ENCODE results near the gene ITPR2. TPM values are rescaled to one million over a fixed set of nuclear protein-coding genes. Genes with fewer than 3 reads are reported as not detected.
A peak's percentile ranks its signal among the peaks of the same experiment; 100 is the strongest.
"Not testable (repeated sequence)": the region's sequence is repeated elsewhere in the genome, so short reads cannot be mapped to it uniquely, and the experiment has no call there.

ITPR2 gene
- total RNA-seq, 1 experiment from 2014 or later = 9.3 TPM

- no peak for DNase-seq (ENCODE audit: low spot score)
Observed at GRCh38 chr12:26341491-26341890, 491.5 kb downstream of the ITPR2 start.

GRCh38 chr12:26340649-26341048 lies 492.3 kb downstream of the ITPR2 start:
- no peak for DNase-seq (ENCODE audit: low spot score)

- DNase-seq (ENCODE audit: low spot score) = no peak
Observed at GRCh38 chr12:26339976-26340375, 493.0 kb downstream of the ITPR2 start.

DNA sequence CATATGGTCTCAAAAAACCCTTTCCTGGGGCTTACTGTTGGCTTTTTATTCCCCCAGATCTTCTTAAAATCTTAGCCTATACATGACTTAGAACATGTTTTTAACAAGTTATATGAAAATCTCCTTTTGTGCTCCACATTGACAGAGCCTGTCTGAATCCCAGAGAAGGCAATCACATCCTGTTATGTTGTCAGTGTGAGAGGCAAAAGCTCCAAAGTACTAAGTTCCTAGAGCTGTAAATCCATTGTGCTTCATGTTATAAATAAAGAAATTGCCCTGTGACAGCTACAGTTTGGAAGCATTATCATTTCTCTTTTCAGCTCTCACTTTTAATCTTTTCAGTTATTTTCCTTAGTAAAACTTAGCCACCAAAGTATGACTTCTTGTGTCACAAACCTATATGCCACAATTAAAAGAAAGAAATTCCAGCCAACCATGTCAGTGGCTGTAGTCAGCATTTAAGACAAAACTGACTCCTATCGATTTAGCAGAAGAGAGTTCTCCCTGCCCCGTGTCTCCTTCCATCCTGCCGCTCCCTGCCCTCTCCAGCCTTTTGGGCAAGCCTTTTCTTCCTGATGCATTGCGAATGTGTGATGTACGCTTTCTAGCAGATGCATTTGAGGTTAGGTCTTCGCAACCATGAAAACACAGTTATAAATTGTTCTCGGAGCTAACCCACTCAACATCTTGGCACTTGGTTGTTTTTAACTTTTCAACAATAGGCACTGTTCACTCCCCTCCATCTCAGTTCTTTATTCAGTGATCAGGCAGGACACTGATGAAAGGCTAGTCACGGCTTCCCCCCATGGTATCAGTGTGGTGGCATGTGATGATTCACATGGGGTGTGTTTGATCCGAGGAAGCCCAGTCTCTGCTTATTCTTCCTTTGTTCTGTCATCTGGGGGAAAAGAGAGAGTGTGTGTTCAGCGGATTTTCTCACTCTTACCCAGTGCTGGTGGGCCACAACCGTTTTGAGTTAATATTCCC lies 494.1 kb downstream of the ITPR2 start:
- DNase-seq (ENCODE audit: low spot score) = no peak

GRCh38 chr12:26335651-26336050 lies 497.3 kb downstream of the ITPR2 start:
- no peak for DNase-seq (ENCODE audit: low spot score)

GRCh38 chr12:26334621-26335124 lies 498.3 kb downstream of the ITPR2 start:
- no peak for DNase-seq (ENCODE audit: low spot score)

- DNase-seq (ENCODE audit: low spot score) = no peak
Observed at GRCh38 chr12:26331960-26332359, 501.0 kb downstream of the ITPR2 start.

- DNase-seq (ENCODE audit: low spot score) = no peak
Observed at GRCh38 chr12:26331136-26331535, 501.9 kb downstream of the ITPR2 start.

DNA sequence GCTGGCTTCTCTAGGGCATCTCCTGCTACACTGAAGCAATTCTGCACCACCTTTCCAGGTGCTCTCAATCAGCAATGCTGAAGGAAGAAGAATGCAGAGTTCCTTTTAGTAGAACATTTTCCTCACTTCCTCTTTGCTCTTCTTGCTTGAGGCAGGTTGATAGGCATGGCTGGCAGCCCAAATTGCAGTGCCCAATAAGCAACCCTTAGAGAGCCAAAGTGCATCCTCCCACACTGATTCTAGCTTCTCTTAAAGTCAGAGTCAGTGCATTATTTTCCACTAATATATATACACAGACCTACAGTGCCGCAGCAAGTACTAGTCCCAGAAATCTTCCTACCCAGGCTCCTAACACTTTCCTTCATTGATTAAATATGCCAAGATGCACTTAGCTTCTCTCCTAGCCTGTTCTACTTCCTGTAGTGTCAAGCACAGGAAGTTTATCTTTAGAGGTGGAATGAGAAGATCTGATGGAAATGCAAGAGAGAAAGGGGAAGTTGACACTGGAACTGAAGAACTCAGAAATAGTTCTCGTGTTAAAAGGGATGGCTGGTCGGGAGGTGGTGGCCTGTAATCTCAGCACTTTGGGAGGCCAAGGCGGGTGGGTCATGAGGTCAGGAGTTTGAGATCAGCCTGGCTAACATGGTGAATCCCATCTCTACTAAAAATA lies 504.9 kb downstream of the ITPR2 start:
- no peak for DNase-seq (ENCODE audit: low spot score)

GRCh38 chr12:26323673-26324072 lies 509.3 kb downstream of the ITPR2 start:
- no peak for DNase-seq (ENCODE audit: low spot score)

DNA sequence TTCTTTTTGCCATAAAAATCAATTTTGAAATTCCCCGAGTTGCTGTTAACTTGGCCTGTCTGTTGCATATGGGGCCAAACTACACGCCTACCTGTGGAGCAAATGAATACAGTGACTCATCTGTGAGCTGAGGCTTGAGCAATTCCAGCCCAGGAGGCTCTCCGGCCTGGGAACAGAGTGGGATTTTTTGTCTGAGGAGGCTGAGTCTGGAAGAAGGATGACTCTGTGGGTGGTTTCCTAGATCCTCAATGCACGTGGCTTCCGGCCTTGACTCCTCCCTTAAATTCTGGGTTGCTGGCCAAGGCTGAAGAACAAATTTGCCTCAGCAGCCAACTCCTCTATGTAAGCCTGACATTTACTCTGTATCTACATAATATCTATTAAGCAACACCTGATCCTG lies 513.5 kb downstream of the ITPR2 start:
- no peak for DNase-seq (ENCODE audit: low spot score)

DNA sequence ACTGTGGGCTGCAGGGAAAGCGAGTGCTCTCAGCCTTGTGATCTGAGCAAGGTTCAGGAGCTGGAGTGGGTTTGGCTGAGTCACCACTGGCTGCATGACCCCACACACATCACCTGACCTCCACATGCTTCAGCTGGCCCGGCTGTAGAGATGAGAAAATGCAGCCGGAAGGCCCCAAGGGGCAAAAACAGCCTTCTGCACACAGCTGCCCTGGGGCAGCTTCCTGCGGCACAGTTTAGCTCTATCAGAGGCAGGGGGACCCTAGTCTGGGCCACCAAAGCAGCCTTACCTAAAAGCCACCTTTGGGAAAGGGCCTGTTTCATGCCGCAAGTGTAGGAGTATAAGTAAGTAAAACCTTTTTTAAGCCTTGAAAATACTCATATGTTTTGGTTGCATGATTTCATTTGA lies 514.3 kb downstream of the ITPR2 start:
- peak; percentile 43 for DNase-seq (ENCODE audit: low spot score)

GRCh38 chr12:26317942-26318575 lies 514.9 kb downstream of the ITPR2 start:
- DNase-seq (ENCODE audit: low spot score) = peak; percentile 22

DNA sequence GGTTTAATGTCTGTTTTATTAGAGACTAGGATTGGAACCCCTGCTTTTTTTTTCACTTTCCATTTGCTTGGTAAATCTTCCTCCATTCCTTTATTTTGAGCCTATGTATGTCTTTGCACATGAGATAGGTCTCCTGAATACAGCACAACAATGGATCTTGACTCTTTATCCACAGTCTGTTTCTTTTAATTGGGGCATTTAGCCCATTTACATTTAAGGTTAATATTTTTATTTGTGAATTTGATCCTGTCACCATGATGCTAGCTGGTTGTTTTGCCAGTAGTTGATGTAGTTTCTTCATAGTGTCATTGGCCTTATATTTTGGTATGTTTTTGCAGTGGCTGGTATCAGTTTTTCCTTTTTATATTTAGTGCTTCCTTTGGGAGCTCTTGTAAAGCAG lies 518.9 kb downstream of the ITPR2 start:
- not testable (repeated sequence) for DNase-seq (ENCODE audit: low spot score)

- not testable (repeated sequence) for DNase-seq (ENCODE audit: low spot score)
Observed at GRCh38 chr12:26310489-26310888, 522.5 kb downstream of the ITPR2 start.

DNA sequence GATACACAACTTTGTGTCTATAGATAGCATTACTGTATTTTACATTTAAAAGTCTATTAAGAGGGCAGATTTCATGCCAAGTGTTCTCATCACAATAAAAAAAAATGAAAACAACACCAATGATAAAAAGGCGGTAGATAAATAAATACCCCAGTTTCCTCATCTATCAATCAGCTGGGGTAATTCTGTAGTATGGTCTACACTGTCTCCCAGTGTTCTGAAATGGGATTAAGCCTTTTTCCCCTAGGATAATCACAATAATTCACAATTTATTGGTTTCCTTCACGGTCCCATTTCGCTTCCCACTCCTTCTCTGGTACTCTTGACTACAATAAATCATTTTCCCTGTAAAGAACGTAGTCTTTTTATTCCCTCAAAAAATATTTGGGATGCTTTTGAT lies 523.4 kb downstream of the ITPR2 start:
- DNase-seq (ENCODE audit: low spot score) = no peak

GRCh38 chr12:26304273-26304672 lies 528.7 kb downstream of the ITPR2 start:
- DNase-seq (ENCODE audit: low spot score) = no peak

DNA sequence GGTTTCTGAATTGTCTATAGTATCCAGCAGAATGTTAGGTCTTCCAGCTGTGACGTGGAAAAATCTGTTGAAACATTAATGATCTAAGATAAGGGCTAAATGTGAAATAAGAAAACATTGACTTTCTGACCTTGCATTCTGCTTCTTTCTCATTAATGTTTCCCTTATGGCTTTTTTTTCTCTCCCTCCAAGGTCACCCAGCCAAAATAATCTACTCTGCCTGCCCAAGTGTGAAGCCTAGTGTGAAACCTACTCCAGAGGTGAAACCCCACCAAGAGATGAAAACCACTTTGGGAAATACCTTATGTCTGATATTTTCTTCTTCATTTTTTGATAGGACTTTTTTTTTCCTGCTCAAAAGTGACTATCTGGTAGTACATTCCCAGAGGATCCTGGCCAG lies 529.6 kb downstream of the ITPR2 start:
- no peak for DNase-seq (ENCODE audit: low spot score)

DNA sequence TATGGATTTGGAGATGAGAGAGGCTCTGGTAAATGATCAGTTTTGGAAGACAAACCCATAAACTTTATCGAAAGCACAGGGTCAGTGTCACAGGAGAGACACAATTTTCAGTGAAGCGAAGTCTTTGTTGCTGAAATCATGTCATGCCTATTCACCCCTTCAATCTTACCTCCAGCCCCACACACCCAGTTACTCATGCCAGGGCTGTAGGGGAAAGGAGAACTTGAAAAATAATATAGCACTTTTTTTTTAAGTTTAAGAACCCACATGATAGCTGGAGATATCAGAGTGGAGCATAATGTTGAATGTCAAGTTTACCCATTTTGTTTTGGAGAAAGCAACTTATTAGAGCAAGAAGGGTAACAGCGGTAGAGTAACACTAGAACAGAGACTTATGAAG lies 530.2 kb downstream of the ITPR2 start:
- DNase-seq (ENCODE audit: low spot score) = no peak

- DNase-seq (ENCODE audit: low spot score) = no peak
Observed at GRCh38 chr12:26299751-26300150, 533.2 kb downstream of the ITPR2 start.

DNA sequence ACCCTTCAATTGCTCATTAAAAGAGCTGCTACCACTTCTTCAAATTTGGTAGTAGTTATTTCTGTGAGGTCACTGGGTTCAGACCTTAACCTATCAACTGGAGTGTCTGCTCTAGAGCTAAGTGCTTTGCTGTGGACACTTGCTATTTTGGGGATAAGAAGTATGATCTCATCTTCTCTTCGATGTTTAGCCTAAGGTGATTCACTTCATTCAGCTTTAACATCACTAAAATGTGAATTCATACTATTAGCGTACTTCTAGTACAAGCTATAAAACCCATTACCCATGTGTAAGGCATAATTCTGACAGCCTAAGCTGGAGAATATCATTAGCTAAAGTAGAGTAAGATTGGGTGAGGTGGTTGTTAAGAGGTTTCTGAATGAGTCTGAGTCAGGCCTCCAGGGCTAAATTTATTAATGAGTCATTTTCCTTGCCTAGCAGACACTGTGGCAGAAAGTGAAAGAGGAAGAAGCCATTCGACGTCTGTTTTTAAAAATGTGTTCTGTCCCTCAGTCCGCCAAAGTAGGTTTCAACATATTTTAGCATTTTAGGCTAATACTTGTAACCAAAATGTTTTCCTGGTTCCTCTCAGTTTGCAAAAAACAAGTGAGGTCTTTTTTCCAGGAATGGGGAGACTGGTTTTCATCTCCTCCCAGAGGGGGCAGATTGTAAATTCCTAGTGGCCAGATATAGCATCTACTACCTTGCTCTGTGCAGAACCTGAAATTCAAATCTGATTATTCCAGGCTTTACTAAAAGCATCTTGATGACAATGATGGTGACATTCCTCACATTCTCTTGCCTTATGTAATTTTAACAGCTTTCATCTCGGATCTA lies 534.0 kb downstream of the ITPR2 start:
- DNase-seq (ENCODE audit: low spot score) = peak; percentile 73

Data from H4 (cell line).